SK-N-DZ (cell line): Measurements from ENCODE around the gene LORICRIN.

Source experiments
- DNase-seq: peaks from one replicate; pipeline ENCODE4 v3.0.0-alpha.2; 2015; ENCODE audit warnings: low spot score

The LORICRIN gene

GRCh38 chr1:153302308-153302707, 42.8 kb downstream of the LORICRIN start:
- DNase-seq, result no peak

- DNase-seq, result no peak
Measured at GRCh38 chr1:153305682-153306081, 46.2 kb downstream of the LORICRIN start.

GRCh38 chr1:153306303-153307220, 47.1 kb downstream of the LORICRIN start:
- DNase-seq, result no peak

- DNase-seq, result no peak
Measured at GRCh38 chr1:153307221-153307600, 47.7 kb downstream of the LORICRIN start.

- no peak for DNase-seq
Measured at GRCh38 chr1:153308540-153308939, 49.1 kb downstream of the LORICRIN start.

GRCh38 chr1:153309441-153309840, 50.0 kb downstream of the LORICRIN start:
- no peak for DNase-seq

- no peak for DNase-seq
Measured at GRCh38 chr1:153310526-153310925, 51.0 kb downstream of the LORICRIN start.
